Measurements from ENCODE around the gene ARFIP1.
"Not testable (repeated sequence)": the region's sequence is repeated elsewhere in the genome, so short reads cannot be mapped to it uniquely, and the experiment has no call there.

Gene ARFIP1

DNA sequence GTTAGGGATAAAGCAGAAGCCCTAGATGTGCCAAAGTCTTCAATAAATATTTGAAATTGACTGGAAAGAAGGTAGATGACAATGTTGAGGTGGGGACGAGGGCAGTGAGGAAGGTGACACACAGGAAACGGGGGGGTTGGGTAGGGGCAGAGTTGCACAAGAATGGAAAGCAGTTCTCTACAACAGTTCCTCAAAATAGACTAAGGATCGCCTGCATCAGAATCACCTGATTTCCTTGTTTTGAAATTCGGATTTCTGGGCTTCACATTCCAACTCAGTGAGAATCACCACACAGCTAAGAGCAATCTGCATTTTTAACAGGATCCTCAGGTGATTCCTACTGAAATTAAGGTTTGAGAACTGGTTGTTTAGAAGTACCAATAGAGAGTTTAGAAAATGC is 70.6 kb downstream of the ARFIP1 start:
- Histone ChIP-seq H3K27ac (ENCODE audit: low read length) (no peak overlapping the region), H3K4me1 (ENCODE audit: control insufficient read depth in 1 of 2, insufficient read depth in 2 of 2, low read length in 2 of 2) (peaks cover 0 to 8% of the 10 kb centered on the region in 2 donors), H3K9me3 (ENCODE audit: control insufficient read depth in 1 of 2, low read length in 2 of 2) (peaks cover 10 to 11% of the 10 kb centered on the region in 2 donors), H3K4me3 (ENCODE audit: low read depth in 1 of 2, low read length in 2 of 2) (no peak overlapping the region), H3K27me3 (ENCODE audit: low read depth, low read length) (no peaks in the 10 kb centered on the region), H3K36me3 (ENCODE audit: control insufficient read depth in 1 of 2, insufficient read depth in 2 of 2, low read length in 2 of 2) (no peaks in the 10 kb centered on the region)

GRCh38 chr4:152851226-152851625 is 71.5 kb downstream of the ARFIP1 start:
- Histone ChIP-seq H3K4me3 (ENCODE audit: low read depth in 1 of 2, low read length in 2 of 2) (no peak overlapping the region), H3K4me1 (ENCODE audit: control insufficient read depth in 1 of 2, insufficient read depth in 2 of 2, low read length in 2 of 2) (peaks cover 0 to 8% of the 10 kb centered on the region in 2 donors), H3K27ac (ENCODE audit: low read length) (no peak overlapping the region), H3K27me3 (ENCODE audit: low read depth, low read length) (no peaks in the 10 kb centered on the region), H3K9me3 (ENCODE audit: control insufficient read depth in 1 of 2, low read length in 2 of 2) (peaks cover 10 to 11% of the 10 kb centered on the region in 2 donors), H3K36me3 (ENCODE audit: control insufficient read depth in 1 of 2, insufficient read depth in 2 of 2, low read length in 2 of 2) (no peaks in the 10 kb centered on the region)

GRCh38 chr4:152853293-152853692 is 73.5 kb downstream of the ARFIP1 start:
- H3K27me3 ChIP-seq (ENCODE audit: low read depth, low read length), result no peaks in the 10 kb centered on the region
- H3K36me3 ChIP-seq (ENCODE audit: control insufficient read depth in 1 of 2, insufficient read depth in 2 of 2, low read length in 2 of 2), result no peaks in the 10 kb centered on the region
- H3K4me3 ChIP-seq (ENCODE audit: low read depth in 1 of 2, low read length in 2 of 2), result no peak overlapping the region
- peaks cover 0 to 8% of the 10 kb centered on the region in 2 donors for H3K4me1 ChIP-seq (ENCODE audit: control insufficient read depth in 1 of 2, insufficient read depth in 2 of 2, low read length in 2 of 2)
- H3K9me3 ChIP-seq (ENCODE audit: control insufficient read depth in 1 of 2, low read length in 2 of 2), result peaks cover 10 to 11% of the 10 kb centered on the region in 2 donors
- no peak overlapping the region for H3K27ac ChIP-seq (ENCODE audit: low read length)

GRCh38 chr4:152854016-152854415 is 74.3 kb downstream of the ARFIP1 start:
- H3K27me3 ChIP-seq (ENCODE audit: low read depth, low read length); H3K36me3 ChIP-seq (ENCODE audit: control insufficient read depth in 1 of 2, insufficient read depth in 2 of 2, low read length in 2 of 2); H3K4me1 ChIP-seq (ENCODE audit: control insufficient read depth in 1 of 2, insufficient read depth in 2 of 2, low read length in 2 of 2); H3K4me3 ChIP-seq (ENCODE audit: low read depth in 1 of 2, low read length in 2 of 2); H3K27ac ChIP-seq (ENCODE audit: low read length): not testable (repeated sequence)
- H3K9me3 ChIP-seq (ENCODE audit: control insufficient read depth in 1 of 2, low read length in 2 of 2), result peaks cover 10 to 11% of the 10 kb centered on the region in 2 donors

DNA sequence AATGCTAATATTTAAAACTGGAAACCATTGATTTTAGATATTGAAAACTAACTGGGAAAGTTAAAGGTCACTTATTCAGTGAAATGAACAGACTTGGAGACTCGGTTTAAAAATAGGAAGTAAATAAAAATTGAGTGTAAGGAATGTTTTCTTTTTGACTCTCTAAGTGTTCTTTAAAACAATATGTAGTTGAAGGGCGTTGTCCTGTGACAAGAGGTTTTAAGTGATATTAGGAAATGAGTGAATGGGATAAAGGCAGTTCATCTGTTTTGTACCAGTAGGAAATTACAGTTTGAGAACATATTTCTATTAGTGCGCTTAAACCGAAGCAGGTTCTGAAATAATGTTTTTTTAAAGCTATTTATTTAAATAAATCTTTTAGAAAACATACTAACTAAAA is 77.2 kb downstream of the ARFIP1 start:
- Histone ChIP-seq H3K36me3 (ENCODE audit: control insufficient read depth in 1 of 2, insufficient read depth in 2 of 2, low read length in 2 of 2) (no peaks in the 10 kb centered on the region), H3K4me1 (ENCODE audit: control insufficient read depth in 1 of 2, insufficient read depth in 2 of 2, low read length in 2 of 2) (no peaks in the 10 kb centered on the region), H3K9me3 (ENCODE audit: control insufficient read depth in 1 of 2, low read length in 2 of 2) (peaks cover 10 to 11% of the 10 kb centered on the region in 2 donors), H3K4me3 (ENCODE audit: low read depth in 1 of 2, low read length in 2 of 2) (no peak overlapping the region), H3K27ac (ENCODE audit: low read length) (no peak overlapping the region), H3K27me3 (ENCODE audit: low read depth, low read length) (no peaks in the 10 kb centered on the region)

- Histone ChIP-seq H3K9me3 (ENCODE audit: control insufficient read depth in 1 of 2, low read length in 2 of 2) (no peaks in the 10 kb centered on the region), H3K4me3 (ENCODE audit: low read depth in 1 of 2, low read length in 2 of 2) (no peak overlapping the region), H3K4me1 (ENCODE audit: control insufficient read depth in 1 of 2, insufficient read depth in 2 of 2, low read length in 2 of 2) (no peaks in the 10 kb centered on the region), H3K27ac (ENCODE audit: low read length) (no peak overlapping the region), H3K36me3 (ENCODE audit: control insufficient read depth in 1 of 2, insufficient read depth in 2 of 2, low read length in 2 of 2) (peaks cover 0 to 4% of the 10 kb centered on the region in 2 donors), H3K27me3 (ENCODE audit: low read depth, low read length) (no peaks in the 10 kb centered on the region)
Measured at GRCh38 chr4:152858934-152859333, 79.2 kb downstream of the ARFIP1 start.

GRCh38 chr4:152860046-152860445 is 80.3 kb downstream of the ARFIP1 start:
- no peak overlapping the region for H3K27ac ChIP-seq (ENCODE audit: low read length)
- H3K4me1 ChIP-seq (ENCODE audit: control insufficient read depth in 1 of 2, insufficient read depth in 2 of 2, low read length in 2 of 2), result no peaks in the 10 kb centered on the region
- no peaks in the 10 kb centered on the region for H3K27me3 ChIP-seq (ENCODE audit: low read depth, low read length)
- no peaks in the 10 kb centered on the region for H3K9me3 ChIP-seq (ENCODE audit: control insufficient read depth in 1 of 2, low read length in 2 of 2)
- H3K4me3 ChIP-seq (ENCODE audit: low read depth in 1 of 2, low read length in 2 of 2), result no peak overlapping the region
- H3K36me3 ChIP-seq (ENCODE audit: control insufficient read depth in 1 of 2, insufficient read depth in 2 of 2, low read length in 2 of 2), result peaks cover 3 to 10% of the 10 kb centered on the region in 2 donors

GRCh38 chr4:152862608-152863007 is 82.9 kb downstream of the ARFIP1 start:
- Histone ChIP-seq H3K4me1 (ENCODE audit: control insufficient read depth in 1 of 2, insufficient read depth in 2 of 2, low read length in 2 of 2) (no peaks in the 10 kb centered on the region), H3K27ac (ENCODE audit: low read length) (no peak overlapping the region), H3K27me3 (ENCODE audit: low read depth, low read length) (no peaks in the 10 kb centered on the region), H3K36me3 (ENCODE audit: control insufficient read depth in 1 of 2, insufficient read depth in 2 of 2, low read length in 2 of 2) (peaks cover 3 to 10% of the 10 kb centered on the region in 2 donors), H3K9me3 (ENCODE audit: control insufficient read depth in 1 of 2, low read length in 2 of 2) (no peaks in the 10 kb centered on the region), H3K4me3 (ENCODE audit: low read depth in 1 of 2, low read length in 2 of 2) (no peak overlapping the region)

GRCh38 chr4:152864361-152864760 is 84.6 kb downstream of the ARFIP1 start:
- Histone ChIP-seq H3K36me3 (ENCODE audit: control insufficient read depth in 1 of 2, insufficient read depth in 2 of 2, low read length in 2 of 2) (peaks cover 3 to 10% of the 10 kb centered on the region in 2 donors), H3K9me3 (ENCODE audit: control insufficient read depth in 1 of 2, low read length in 2 of 2) (no peaks in the 10 kb centered on the region), H3K4me1 (ENCODE audit: control insufficient read depth in 1 of 2, insufficient read depth in 2 of 2, low read length in 2 of 2) (no peaks in the 10 kb centered on the region), H3K27me3 (ENCODE audit: low read depth, low read length) (no peaks in the 10 kb centered on the region), H3K4me3 (ENCODE audit: low read depth in 1 of 2, low read length in 2 of 2) (no peak overlapping the region), H3K27ac (ENCODE audit: low read length) (no peak overlapping the region)

DNA sequence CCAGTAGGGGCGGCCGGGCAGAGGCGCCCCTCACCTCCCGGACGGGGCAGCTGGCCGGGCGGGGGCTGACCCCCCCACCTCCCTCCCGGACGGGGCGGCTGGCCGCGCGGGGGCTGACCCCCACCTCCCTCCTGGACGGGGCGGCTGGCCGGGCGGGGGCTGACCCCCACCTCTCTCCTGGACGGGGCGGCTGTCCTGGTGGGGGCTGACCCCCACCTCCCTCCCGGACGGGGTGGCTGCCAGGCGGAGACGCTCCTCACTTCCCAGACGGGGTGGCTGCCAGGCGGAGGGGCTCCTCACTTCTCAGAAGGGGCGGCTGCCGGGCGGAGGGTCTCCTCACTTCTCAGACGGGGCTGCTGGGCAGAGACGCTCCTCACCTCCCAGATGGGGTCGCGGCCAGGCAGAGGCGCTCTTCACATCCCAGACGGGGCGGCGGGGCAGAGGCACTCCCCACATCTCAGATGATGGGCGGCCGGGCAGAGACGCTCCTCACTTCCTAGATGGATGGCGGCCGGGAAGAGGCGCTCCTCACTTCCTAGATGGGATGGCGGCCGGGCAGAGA is 86.8 kb downstream of the ARFIP1 start:
- H3K9me3 ChIP-seq (ENCODE audit: control insufficient read depth in 1 of 2, low read length in 2 of 2); H3K27me3 ChIP-seq (ENCODE audit: low read depth, low read length); H3K4me3 ChIP-seq (ENCODE audit: low read depth in 1 of 2, low read length in 2 of 2); H3K27ac ChIP-seq (ENCODE audit: low read length); H3K4me1 ChIP-seq (ENCODE audit: control insufficient read depth in 1 of 2, insufficient read depth in 2 of 2, low read length in 2 of 2): not testable (repeated sequence)
- H3K36me3 ChIP-seq (ENCODE audit: control insufficient read depth in 1 of 2, insufficient read depth in 2 of 2, low read length in 2 of 2), result peaks cover 3 to 10% of the 10 kb centered on the region in 2 donors

- no peak overlapping the region for H3K27ac ChIP-seq (ENCODE audit: low read length)
- H3K36me3 ChIP-seq (ENCODE audit: control insufficient read depth in 1 of 2, insufficient read depth in 2 of 2, low read length in 2 of 2), result peaks cover 4 to 11% of the 10 kb centered on the region in 2 donors
- H3K4me1 ChIP-seq (ENCODE audit: control insufficient read depth in 1 of 2, insufficient read depth in 2 of 2, low read length in 2 of 2), result no peaks in the 10 kb centered on the region
- H3K4me3 ChIP-seq (ENCODE audit: low read depth in 1 of 2, low read length in 2 of 2), result no peak overlapping the region
- no peaks in the 10 kb centered on the region for H3K9me3 ChIP-seq (ENCODE audit: control insufficient read depth in 1 of 2, low read length in 2 of 2)
- no peaks in the 10 kb centered on the region for H3K27me3 ChIP-seq (ENCODE audit: low read depth, low read length)
Measured at GRCh38 chr4:152870606-152871005, 90.9 kb downstream of the ARFIP1 start.

DNA sequence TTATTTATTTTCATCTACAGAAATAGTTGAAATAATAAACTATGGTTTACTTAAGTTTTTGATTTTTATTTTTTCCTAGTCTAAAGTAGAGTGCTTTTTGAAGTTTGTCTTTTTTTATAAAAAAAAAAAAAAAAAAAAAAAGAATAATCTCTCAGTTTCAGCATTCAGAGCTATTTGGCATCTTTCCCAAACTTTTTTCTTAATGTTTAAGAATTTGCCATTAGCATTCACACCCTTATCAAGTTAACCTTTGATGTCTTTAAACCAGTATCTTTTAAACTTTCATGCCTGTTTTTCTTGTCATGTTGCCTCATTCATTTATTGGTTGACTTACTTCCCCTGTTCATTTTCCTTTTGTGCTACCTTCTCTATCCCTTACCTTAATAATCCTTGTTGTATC is 95.5 kb downstream of the ARFIP1 start:
- no peaks in the 10 kb centered on the region for H3K9me3 ChIP-seq (ENCODE audit: control insufficient read depth in 1 of 2, low read length in 2 of 2)
- H3K4me1 ChIP-seq (ENCODE audit: control insufficient read depth in 1 of 2, insufficient read depth in 2 of 2, low read length in 2 of 2), result no peaks in the 10 kb centered on the region
- H3K27me3 ChIP-seq (ENCODE audit: low read depth, low read length), result no peaks in the 10 kb centered on the region
- H3K4me3 ChIP-seq (ENCODE audit: low read depth in 1 of 2, low read length in 2 of 2), result no peak overlapping the region
- no peak overlapping the region for H3K27ac ChIP-seq (ENCODE audit: low read length)
- peaks cover 11 to 12% of the 10 kb centered on the region in 2 donors for H3K36me3 ChIP-seq (ENCODE audit: control insufficient read depth in 1 of 2, insufficient read depth in 2 of 2, low read length in 2 of 2)

Measured in muscle layer of duodenum (tissue), 2 donors.